HG03095 (cell line): Measurements from ENCODE around the gene RNF180.
A peak's percentile ranks its signal among the peaks of the same experiment; 100 is the strongest.
"Not testable (repeated sequence)": the region's sequence is repeated elsewhere in the genome, so short reads cannot be mapped to it uniquely, and the experiment has no call there.

Experiments
- ATAC-seq: cut with Tn5 transposase; IDR thresholded peaks from one replicate; pipeline ENCODE4 v1.9.1; 2021; ENCODE audit warnings: moderate library complexity; ENCODE audit not compliant: unreplicated experiment

The RNF180 gene

GRCh38 chr5:64347309-64347708, 181.7 kb downstream of the RNF180 start:
- ATAC-seq, result no peak

- no peak for ATAC-seq
Observed at GRCh38 chr5:64364426-64364825, 198.8 kb downstream of the RNF180 start.

- peak; percentile 72 for ATAC-seq
Observed at GRCh38 chr5:64384765-64385164, 219.1 kb downstream of the RNF180 start.

- ATAC-seq, result no peak
Observed at GRCh38 chr5:64397552-64397951, 231.9 kb downstream of the RNF180 start.

GRCh38 chr5:64398735-64399134, 233.1 kb downstream of the RNF180 start:
- ATAC-seq, result not testable (repeated sequence)

- not testable (repeated sequence) for ATAC-seq
Observed at GRCh38 chr5:64407103-64407825, 241.6 kb downstream of the RNF180 start.

GRCh38 chr5:64417390-64417789, 251.7 kb downstream of the RNF180 start:
- no peak for ATAC-seq

GRCh38 chr5:64418013-64418412, 252.4 kb downstream of the RNF180 start:
- no peak for ATAC-seq
